ENCODE measurements around the gene ATP5PD. TPM values are rescaled to one million over a fixed set of nuclear protein-coding genes. Genes with fewer than 3 reads are reported as not detected.
A peak's percentile ranks its signal among the peaks of the same experiment; 100 is the strongest.

The ATP5PD gene
- total and polyA plus RNA-seq, 2 of the 13 experiments (the other 11 are each of a cell fraction or from before 2014, with no cell fraction given), result 158 to 428 TPM

DNA sequence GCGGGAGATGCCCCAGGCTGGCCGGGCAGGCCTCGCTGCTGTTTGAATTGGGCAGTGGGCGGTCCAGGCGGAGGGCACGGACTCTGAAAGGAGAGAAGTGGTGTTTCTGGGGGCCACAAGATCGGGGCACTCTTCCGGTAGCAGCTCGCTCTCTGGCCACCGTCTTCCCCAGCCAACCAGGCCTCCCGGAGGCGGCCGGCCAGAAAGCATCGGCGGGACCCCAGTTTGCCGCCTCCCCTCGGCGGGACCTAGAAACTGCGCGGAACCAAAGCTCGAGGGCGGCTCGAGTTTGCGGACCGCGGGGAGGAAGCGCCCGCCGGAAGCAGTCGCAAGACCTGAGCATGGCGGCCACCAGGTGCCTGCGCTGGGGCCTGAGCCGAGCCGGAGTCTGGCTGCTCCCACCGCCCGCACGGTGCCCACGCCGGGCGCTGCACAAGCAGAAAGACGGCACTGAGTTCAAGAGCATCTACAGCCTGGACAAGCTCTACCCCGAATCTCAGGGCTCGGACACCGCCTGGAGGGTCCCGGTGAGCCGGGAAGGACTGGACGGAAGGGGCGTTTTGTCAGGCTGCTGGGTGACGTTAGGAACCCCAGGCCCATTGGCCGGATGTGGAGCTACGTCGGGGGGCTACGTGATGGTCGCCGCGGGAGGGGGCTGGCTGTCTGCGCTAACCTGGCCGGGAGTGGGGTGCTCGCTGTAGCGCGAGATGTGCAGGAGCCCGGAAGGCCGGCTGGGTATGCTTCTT is 34.2 kb downstream of the ATP5PD start, which contains the start of gene MRPL58:
Gene MRPL58 (plus strand): TSS at position 325 of the 746 bp plus-strand sequence. CDS start 17 bp downstream, at position 342.
- ATAC-seq (peak; percentile 91), DNase-seq (ENCODE audit: low spot score) (peak; percentile 88), FAIRE-seq (peak; percentile 18)
- POLR2A ChIA-PET, result interaction anchor here (0.6 to 4.3 kb wide), 50 partner anchors 10 to 767 kb away, joined by 3 to 94 read pairs (median 6); partner anchors contain the start of genes ARMC7, ATP5PD, CDR2L and FDXR
- Histone ChIP-seq H3K27ac (ENCODE audit: extremely low read length, insufficient read depth, low read length) (peak within 1 kb of the TSS; percentile 85), H4K20me1 (ENCODE audit: insufficient read depth, low read length) (no peaks in the 10 kb centered on the region), H3K79me2 (ENCODE audit: insufficient read depth, low read length) (peaks cover 14% of the 10 kb centered on the region), H3K4me1 (ENCODE audit: insufficient read depth, low read length) (peaks cover 28% of the 10 kb centered on the region), H3K36me3 (replicated peaks in 1 of 2; ENCODE audit: control insufficient read depth in 1 of 2, insufficient read depth in 2 of 2, low read length in 2 of 2) (peaks cover 5% of the 10 kb centered on the region in 2 experiments; a peak in 1 of 5 replicates), H3K9me3 (ENCODE audit: low read length) (no peaks in the 10 kb centered on the region), H3K27me3 (ENCODE audit: control insufficient read depth in 1 of 2, insufficient read depth in 2 of 2, low read length in 2 of 2) (no peaks in the 10 kb centered on the region; a peak in 2 of 5 replicates), H3K9ac (ENCODE audit: insufficient read depth, low read depth, low read length) (peak within 1 kb of the TSS; percentile 90), H3K4me2 (ENCODE audit: low read depth, low read length) (peak within 1 kb of the TSS; percentile 94), H2AFZ (ENCODE audit: low read length) (peak within 1 kb of the TSS; percentile 48), H3K4me3 (replicated peaks in 1 of 3; ENCODE audit: insufficient read depth in 1 of 3, low read depth in 2 of 3, low read length in 3 of 3) (peak within 1 kb of the TSS; percentile 71 to 96 (median 85))
- in situ Hi-C loops (cut with HindIII; ENCODE audit: extremely low pct_ligation_motif_present, low pct_unique_long_range_greater_than_20kb) (no loop called here), intact Hi-C loops (cut with micrococcal nuclease; ENCODE audit: unreplicated experiment) (loop anchor here (1.0 kb wide), 1 partner anchor 21 kb away; no protein-coding TSS in a partner anchor)
- no TSS peak for BruUV-seq (replicated peaks)
- CTCF ChIA-PET (ENCODE audit: low intra/inter-chr PET ratio, low total read pairs), result interaction anchor here (0.8 to 2.0 kb wide), 3 partner anchors 51 to 55 kb away, joined by 3 to 8 read pairs (median 5); no protein-coding TSS in a partner anchor
- WGBS (ENCODE audit: low lambda C conversion rate), result 2% methylated on average over 22 of the region's 63 CpGs
- TF ChIP-seq ZNF772 (CRISPR knock-in tag; IDR thresholded peaks at IDR 0.05), result peak; percentile 92; the same call in 1 of the 2 replicates
- TF ChIP-seq NFIC (IDR thresholded peaks at IDR 0.05; ENCODE audit: low read length), result no peak
- TF ChIP-seq SNAPC2 (CRISPR knock-in tag; IDR thresholded peaks at IDR 0.05), result no peak
- TF ChIP-seq MYC (CRISPR knock-in tag; IDR thresholded peaks at IDR 0.05; ENCODE audit: borderline replicate concordance), result peak; percentile 90
- TF ChIP-seq PCBP2 (optimal IDR thresholded peaks at IDR 0.05; ENCODE audit: low read depth, low read length, poor library complexity, severe bottlenecking), result no peak
- TF ChIP-seq, protein P1, sequence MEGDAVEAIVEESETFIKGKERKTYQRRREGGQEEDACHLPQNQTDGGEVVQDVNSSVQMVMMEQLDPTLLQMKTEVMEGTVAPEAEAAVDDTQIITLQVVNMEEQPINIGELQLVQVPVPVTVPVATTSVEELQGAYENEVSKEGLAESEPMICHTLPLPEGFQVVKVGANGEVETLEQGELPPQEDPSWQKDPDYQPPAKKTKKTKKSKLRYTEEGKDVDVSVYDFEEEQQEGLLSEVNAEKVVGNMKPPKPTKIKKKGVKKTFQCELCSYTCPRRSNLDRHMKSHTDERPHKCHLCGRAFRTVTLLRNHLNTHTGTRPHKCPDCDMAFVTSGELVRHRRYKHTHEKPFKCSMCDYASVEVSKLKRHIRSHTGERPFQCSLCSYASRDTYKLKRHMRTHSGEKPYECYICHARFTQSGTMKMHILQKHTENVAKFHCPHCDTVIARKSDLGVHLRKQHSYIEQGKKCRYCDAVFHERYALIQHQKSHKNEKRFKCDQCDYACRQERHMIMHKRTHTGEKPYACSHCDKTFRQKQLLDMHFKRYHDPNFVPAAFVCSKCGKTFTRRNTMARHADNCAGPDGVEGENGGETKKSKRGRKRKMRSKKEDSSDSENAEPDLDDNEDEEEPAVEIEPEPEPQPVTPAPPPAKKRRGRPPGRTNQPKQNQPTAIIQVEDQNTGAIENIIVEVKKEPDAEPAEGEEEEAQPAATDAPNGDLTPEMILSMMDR (CRISPR knock-in tag; IDR thresholded peaks at IDR 0.05), result peak; percentile 74
- TF ChIP-seq ATF3 (CRISPR knock-in tag; IDR thresholded peaks at IDR 0.05), result peak; percentile 54; the same call in 1 of the 2 replicates
- peak; percentile 94 for TF ChIP-seq ZNF891 (CRISPR knock-in tag; IDR thresholded peaks at IDR 0.05)
- peak; percentile 95 for TF ChIP-seq THAP11 (CRISPR knock-in tag; IDR thresholded peaks at IDR 0.05)
- TF ChIP-seq HNRNPUL1 (IDR thresholded peaks at IDR 0.05; ENCODE audit: low read depth, low read length), result peak; percentile 72; the same call in 1 of the 2 replicates
- peak; percentile 89 for TF ChIP-seq GFI1 (CRISPR knock-in tag; IDR thresholded peaks at IDR 0.05; ENCODE audit: borderline replicate concordance)
- peak; percentile 92 for TF ChIP-seq ZSCAN9 (CRISPR knock-in tag; IDR thresholded peaks at IDR 0.05; ENCODE audit: borderline replicate concordance)
- peak; percentile 88 for TF ChIP-seq MED1 (CRISPR knock-in tag; IDR thresholded peaks at IDR 0.05)
- TF ChIP-seq RFX3 (CRISPR knock-in tag; IDR thresholded peaks at IDR 0.05), result peak; percentile 55; the same call in 1 of the 2 replicates
- TF ChIP-seq, protein P2, sequence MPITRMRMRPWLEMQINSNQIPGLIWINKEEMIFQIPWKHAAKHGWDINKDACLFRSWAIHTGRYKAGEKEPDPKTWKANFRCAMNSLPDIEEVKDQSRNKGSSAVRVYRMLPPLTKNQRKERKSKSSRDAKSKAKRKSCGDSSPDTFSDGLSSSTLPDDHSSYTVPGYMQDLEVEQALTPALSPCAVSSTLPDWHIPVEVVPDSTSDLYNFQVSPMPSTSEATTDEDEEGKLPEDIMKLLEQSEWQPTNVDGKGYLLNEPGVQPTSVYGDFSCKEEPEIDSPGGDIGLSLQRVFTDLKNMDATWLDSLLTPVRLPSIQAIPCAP (CRISPR knock-in tag; IDR thresholded peaks at IDR 0.05; ENCODE audit: low read depth), result no peak
- no peak for TF ChIP-seq EZH2 (conservative IDR thresholded peaks at IDR 0.05; ENCODE audit: low read depth, low read length)
- TF ChIP-seq YY1 (IDR thresholded peaks at IDR 0.05; ENCODE audit: insufficient read depth, insufficient replicate concordance, low read depth, low read length), result peak; percentile 98
- peak; percentile 94; the same call in 1 of the 2 replicates for TF ChIP-seq EEA1 (CRISPR knock-in tag; IDR thresholded peaks at IDR 0.05; ENCODE audit: borderline replicate concordance)
- TF ChIP-seq, protein P3, sequence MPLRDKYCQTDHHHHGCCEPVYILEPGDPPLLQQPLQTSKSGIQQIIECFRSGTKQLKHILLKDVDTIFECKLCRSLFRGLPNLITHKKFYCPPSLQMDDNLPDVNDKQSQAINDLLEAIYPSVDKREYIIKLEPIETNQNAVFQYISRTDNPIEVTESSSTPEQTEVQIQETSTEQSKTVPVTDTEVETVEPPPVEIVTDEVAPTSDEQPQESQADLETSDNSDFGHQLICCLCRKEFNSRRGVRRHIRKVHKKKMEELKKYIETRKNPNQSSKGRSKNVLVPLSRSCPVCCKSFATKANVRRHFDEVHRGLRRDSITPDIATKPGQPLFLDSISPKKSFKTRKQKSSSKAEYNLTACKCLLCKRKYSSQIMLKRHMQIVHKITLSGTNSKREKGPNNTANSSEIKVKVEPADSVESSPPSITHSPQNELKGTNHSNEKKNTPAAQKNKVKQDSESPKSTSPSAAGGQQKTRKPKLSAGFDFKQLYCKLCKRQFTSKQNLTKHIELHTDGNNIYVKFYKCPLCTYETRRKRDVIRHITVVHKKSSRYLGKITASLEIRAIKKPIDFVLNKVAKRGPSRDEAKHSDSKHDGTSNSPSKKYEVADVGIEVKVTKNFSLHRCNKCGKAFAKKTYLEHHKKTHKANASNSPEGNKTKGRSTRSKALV (CRISPR knock-in tag; IDR thresholded peaks at IDR 0.05), result no peak; the same call in none of the 2 replicates
